ENCODE measurements around the gene DAB2. TPM values are rescaled to one million over a fixed set of nuclear protein-coding genes. Genes with fewer than 3 reads are reported as not detected.
"Not testable (repeated sequence)": the region's sequence is repeated elsewhere in the genome, so short reads cannot be mapped to it uniquely, and the experiment has no call there.

Gene DAB2
- total RNA-seq, 1 donor = 4.6 TPM

DNA sequence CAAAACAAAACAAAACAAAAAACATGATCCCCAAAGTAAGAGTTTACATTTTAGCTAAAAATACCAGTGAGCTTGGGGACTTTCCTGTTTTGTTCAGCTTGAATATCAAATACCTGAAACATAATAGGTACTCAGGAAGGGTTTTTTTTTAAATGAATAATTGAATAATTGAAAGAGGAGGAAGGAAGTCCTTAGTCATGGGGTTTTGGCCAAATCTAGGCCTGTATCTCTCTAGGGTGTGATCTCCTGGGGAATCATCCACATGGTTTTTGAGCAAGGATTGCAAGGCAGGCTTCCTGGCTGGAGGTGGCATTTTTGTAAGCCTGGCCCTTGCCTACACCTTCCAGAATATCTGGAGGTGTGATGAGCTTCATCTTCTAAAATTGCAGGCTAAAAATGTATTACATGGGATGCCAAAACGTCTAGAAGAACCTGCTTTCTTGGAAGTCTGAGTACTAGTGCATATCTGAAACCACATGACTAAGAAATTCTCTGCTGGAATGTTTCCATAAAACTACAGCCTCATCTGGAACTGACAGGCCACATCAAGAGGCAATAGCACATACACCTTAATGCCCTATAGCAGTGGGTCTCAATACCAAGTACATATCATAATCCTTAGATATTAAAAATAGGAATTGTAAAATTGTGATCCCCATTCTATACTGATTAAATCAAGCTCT is 70.9 kb downstream of the DAB2 start:
- no peak for DNase-seq (ENCODE audit: low read depth in 2 of 3, low spot score in 2 of 3)

DNA sequence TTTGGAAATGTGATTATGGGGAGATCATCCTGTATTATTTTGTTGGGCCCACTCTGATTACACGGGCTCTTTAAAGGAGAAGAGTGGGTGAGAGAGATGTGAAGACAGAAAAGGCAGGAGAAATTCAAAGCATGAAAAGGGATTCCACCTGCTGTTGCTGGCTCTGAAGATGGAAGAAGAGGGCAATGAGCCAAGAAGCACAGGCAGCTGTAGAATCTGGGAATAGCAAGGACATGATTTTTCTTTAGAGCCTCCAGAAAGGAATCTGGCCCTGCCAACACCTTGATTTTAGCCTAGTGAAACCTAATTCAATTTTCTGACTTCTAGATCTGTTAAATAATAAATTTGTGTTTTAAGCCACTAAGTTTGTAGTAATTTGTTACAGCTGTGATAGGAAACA is 71.8 kb downstream of the DAB2 start:
- no peak for DNase-seq (ENCODE audit: low read depth in 2 of 3, low spot score in 2 of 3)

DNA sequence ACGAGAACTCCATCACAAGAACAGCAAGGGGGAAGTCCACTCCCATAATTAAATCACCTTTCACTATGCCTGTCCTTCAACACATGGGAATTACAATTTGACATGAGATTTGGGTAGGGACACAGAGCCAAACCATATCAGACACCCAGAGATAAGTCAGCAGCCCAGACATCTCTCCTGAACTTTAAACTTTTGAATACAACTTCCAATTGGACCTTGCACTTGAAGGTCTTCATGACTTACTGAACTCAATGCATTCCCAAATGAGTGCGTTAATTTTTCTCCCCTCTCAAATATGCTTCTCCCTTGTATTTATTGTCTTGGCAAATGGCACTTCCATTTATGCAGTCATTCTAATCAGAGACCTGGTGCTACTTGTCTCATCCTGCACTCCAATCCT is 72.6 kb downstream of the DAB2 start:
- no peak for DNase-seq (ENCODE audit: low read depth in 2 of 3, low spot score in 2 of 3)

DNA sequence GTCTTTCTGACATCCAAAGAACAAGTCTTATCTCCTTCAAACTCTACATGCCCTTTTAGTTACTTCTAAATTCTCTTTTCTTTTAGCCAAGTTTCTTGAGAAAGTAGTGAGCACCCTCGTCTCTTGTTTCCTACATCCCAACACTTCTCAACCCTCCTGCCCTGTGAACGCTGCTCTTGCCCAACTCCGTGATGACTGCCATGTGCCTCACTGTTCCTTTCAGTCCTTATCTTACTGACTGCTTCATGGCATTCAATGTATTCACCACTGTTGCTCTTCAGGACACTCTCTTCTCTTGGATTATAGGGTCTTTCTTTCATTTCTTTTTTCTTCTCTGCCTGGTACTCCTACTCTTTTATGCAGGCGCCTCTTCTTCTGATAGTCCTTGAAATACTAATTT is 75.3 kb downstream of the DAB2 start:
- no peak for DNase-seq (ENCODE audit: low read depth in 2 of 3, low spot score in 2 of 3)

GRCh38 chr5:39342460-39342859 is 82.3 kb downstream of the DAB2 start:
- no peak for DNase-seq (ENCODE audit: low read depth in 2 of 3, low spot score in 2 of 3)

- no peak for DNase-seq (ENCODE audit: low read depth in 2 of 3, low spot score in 2 of 3)
Measured at GRCh38 chr5:39341896-39342295, 82.9 kb downstream of the DAB2 start.

DNA sequence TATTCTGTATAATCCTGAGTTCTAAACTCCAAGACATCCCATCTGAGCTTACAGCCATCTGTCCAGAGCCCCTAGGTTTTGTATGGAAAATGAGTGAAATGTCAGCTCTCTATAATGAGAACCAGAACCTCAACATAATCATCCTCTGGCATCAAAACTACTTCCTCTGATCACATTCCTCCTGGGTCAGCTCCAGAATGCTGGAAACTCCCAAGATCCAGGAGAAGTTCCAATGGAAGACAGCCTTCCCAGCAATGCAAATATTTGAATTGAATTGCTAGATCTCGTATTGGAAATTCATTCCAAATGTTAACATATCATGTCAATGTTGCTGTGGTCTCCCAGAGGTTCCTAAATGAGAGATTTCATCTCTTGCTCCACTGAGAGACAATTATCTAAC is 84.3 kb downstream of the DAB2 start:
- DNase-seq (ENCODE audit: low read depth in 2 of 3, low spot score in 2 of 3) = no peak

DNA sequence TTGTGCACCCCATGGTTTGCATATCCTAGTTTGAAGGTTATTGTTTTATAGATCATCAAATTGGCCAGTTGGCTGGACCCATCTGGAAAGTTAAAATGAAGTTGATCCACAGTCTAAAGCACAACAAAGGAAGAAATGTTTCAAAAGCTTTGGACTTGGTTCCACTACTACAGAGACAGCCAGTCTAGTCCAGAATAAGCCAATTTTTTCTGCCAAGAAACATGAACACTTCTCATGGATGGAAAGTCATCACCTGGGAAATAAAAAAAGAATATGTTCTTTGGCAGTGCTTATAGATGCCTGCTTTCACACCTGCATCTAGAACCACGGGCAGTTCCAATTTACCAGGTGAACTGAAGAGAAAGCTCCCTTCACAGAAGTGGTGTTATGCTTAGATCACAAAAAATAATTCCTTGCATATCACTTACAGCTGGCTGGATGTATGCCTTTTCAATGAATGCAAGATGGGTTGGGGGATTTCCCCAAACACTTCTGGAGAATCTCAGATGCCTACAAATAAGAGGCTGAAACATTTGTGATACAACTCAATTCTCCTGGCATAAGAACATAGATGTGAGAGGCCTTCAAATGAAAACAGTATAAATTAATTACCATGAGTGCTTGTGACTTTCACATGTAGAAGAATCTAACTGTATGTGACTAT is 87.4 kb downstream of the DAB2 start:
- DNase-seq (ENCODE audit: low read depth in 2 of 3, low spot score in 2 of 3) = no peak

GRCh38 chr5:39334296-39334695 is 90.5 kb downstream of the DAB2 start:
- not testable (repeated sequence) for DNase-seq (ENCODE audit: low read depth in 2 of 3, low spot score in 2 of 3)

DNA sequence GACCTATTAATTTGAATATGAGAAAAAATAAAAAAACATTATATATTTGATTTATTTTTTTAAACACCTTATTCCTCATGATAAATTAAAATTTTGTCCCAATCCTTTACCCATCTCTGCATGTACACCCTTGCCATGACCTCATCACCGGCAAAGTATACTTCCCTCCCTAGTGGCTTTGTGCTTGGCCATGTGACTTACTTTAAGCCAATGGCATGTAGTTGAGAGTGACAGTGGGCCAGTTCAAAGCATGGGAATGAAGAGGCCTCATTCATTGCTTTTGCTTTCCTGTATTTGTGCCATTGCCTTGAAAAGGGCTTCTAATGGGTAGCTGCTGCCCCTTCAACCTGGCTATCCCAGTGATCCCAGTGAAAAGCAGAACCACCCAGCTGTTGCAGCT is 91.7 kb downstream of the DAB2 start:
- DNase-seq (ENCODE audit: low read depth in 2 of 3, low spot score in 2 of 3) = no peak

- DNase-seq (ENCODE audit: low read depth in 2 of 3, low spot score in 2 of 3) = no peak
Measured at GRCh38 chr5:39331861-39332381, 92.9 kb downstream of the DAB2 start.

GRCh38 chr5:39328731-39329130 is 96.0 kb downstream of the DAB2 start:
- no peak for DNase-seq (ENCODE audit: low read depth in 2 of 3, low spot score in 2 of 3)

- DNase-seq (ENCODE audit: low read depth in 2 of 3, low spot score in 2 of 3) = no peak
Measured at GRCh38 chr5:39323542-39323941, 101.2 kb downstream of the DAB2 start.

Other genes with a start within 250 kb of the DAB2 start
- 1.6 TPM for gene FYB1, start 205.4 kb downstream of the DAB2 start, total RNA-seq
- not detected for gene C9, start 60.5 kb downstream of the DAB2 start, total RNA-seq

Data from hematopoietic multipotent progenitor cell (in vitro differentiated cells).